ENCODE data around the gene MLLT10. TPM values are rescaled to one million over a fixed set of nuclear protein-coding genes. Genes with fewer than 3 reads are reported as not detected.

Gene MLLT10
- total and polyA plus RNA-seq, 9 of the 15 experiments (the other 6 are each of a cell fraction or from before 2014, with no cell fraction given) = 18.8 to 81.4 (median 64.2) TPM

GRCh38 chr10:21724687-21725367, 190.8 kb downstream of the MLLT10 start (continued):
- TF ChIP-seq ZNF778 (CRISPR knock-in tag; IDR thresholded peaks at IDR 0.05) = no peak
- TF ChIP-seq MECOM (CRISPR knock-in tag; IDR thresholded peaks at IDR 0.05) = no peak
- no peak for TF ChIP-seq ZNF354B (CRISPR knock-in tag; IDR thresholded peaks at IDR 0.05)
- no peak for TF ChIP-seq ZFPM2 (CRISPR knock-in tag; IDR thresholded peaks at IDR 0.05)
- no peak for TF ChIP-seq ZNF175 (CRISPR knock-in tag; IDR thresholded peaks at IDR 0.05; ENCODE audit: low read depth)
- no peak for TF ChIP-seq ZBTB8A (IDR thresholded peaks at IDR 0.05; ENCODE audit: partially characterized antibody)
- no peak for TF ChIP-seq ZBTB12 (CRISPR knock-in tag; IDR thresholded peaks at IDR 0.05)
- no peak for TF ChIP-seq ZNF780A (CRISPR knock-in tag; IDR thresholded peaks at IDR 0.05)
- TF ChIP-seq ZNF644 (tag; IDR thresholded peaks at IDR 0.05; ENCODE audit: low read depth) = peak; percentile 62; the same call in 1 of the 2 replicates
- TF ChIP-seq ZKSCAN3 (CRISPR knock-in tag; IDR thresholded peaks at IDR 0.05) = no peak
- peak; percentile 78 to 80 for TF ChIP-seq TRIM24 (IDR thresholded peaks at IDR 0.05)
- no peak for TF ChIP-seq FOXP1 (CRISPR knock-in tag; IDR thresholded peaks at IDR 0.05)
- no peak for TF ChIP-seq BRF2 (IDR thresholded peaks at IDR 0.05; ENCODE audit: borderline replicate concordance, insufficient read depth, insufficient read length)
- TF ChIP-seq EHMT2 (IDR thresholded peaks at IDR 0.05) = no peak
- no peak for TF ChIP-seq POLR3A (IDR thresholded peaks at IDR 0.05; ENCODE audit: borderline replicate concordance, extremely low read depth, insufficient read depth, insufficient read length)
- TF ChIP-seq HMG20B (CRISPR knock-in tag; IDR thresholded peaks at IDR 0.05) = no peak
- TF ChIP-seq FOXJ2 (tag; IDR thresholded peaks at IDR 0.05) = 0 out of 2 replicates have a peak, but pooled peaks have one; percentile 19
- no peak for TF ChIP-seq RBM22 (IDR thresholded peaks at IDR 0.05; ENCODE audit: low read depth, low read length, poor library complexity, severe bottlenecking)
- TF ChIP-seq CHD1 (IDR thresholded peaks at IDR 0.05; ENCODE audit: low read length) = no peak
- no peak for TF ChIP-seq ZBTB49 (CRISPR knock-in tag; IDR thresholded peaks at IDR 0.05; ENCODE audit: borderline replicate concordance)
- no peak for TF ChIP-seq KDM5B (IDR thresholded peaks at IDR 0.05; ENCODE audit: insufficient replicate concordance, low read depth, low read length)
- TF ChIP-seq ZNF224 (CRISPR knock-in tag; IDR thresholded peaks at IDR 0.05) = no peak
- TF ChIP-seq NONO (IDR thresholded peaks at IDR 0.05; ENCODE audit: low read depth in 2 of 2, low read length in 1 of 2) = no peak
- TF ChIP-seq XRCC5 (IDR thresholded peaks at IDR 0.05; ENCODE audit: low read depth, low read length) = no peak
- no peak for TF ChIP-seq SP1 (CRISPR knock-in tag; IDR thresholded peaks at IDR 0.05)
- no peak for TF ChIP-seq HNRNPL (IDR thresholded peaks at IDR 0.05; ENCODE audit: low read depth, low read length)
